WERI-Rb-1 (cell line): ENCODE results near the gene CLEC16A.

Experiments used
- DNase-seq: peaks from one replicate; pipeline ENCODE4 v3.0.0-alpha.2; 2020
- H3K27ac ChIP-seq: fragments of 250-450 bp; sonication (Bioruptor Pico); 2 replicates; pipeline ENCODE4 v1.5.1; 2020; ENCODE audit warnings: mild to moderate bottlenecking, moderate library complexity
- H3K27me3 ChIP-seq: fragments of 250-450 bp; sonication (Bioruptor Pico); 2 replicates; pipeline ENCODE4 v1.5.1; 2021; ENCODE audit warnings: mild to moderate bottlenecking, low read depth, moderate library complexity; ENCODE audit not compliant: insufficient read depth, severe bottlenecking
- H3K36me3 ChIP-seq: fragments of 250-450 bp; sonication (Bioruptor Pico); 2 replicates; pipeline ENCODE4 v1.5.1; 2020; ENCODE audit warnings: mild to moderate bottlenecking, moderate library complexity
- H3K4me3 ChIP-seq: 2 replicates; pipeline ENCODE4 v1.5.1; 2011; ENCODE audit warnings: low read depth, mild to moderate bottlenecking, control low read depth, low read length
- H3K9me3 ChIP-seq: fragments of 250-450 bp; sonication (Bioruptor Pico); 2 replicates; pipeline ENCODE4 v1.5.1; 2021; ENCODE audit warnings: mild to moderate bottlenecking, moderate library complexity; ENCODE audit not compliant: severe bottlenecking
- CTCF ChIP-seq: IDR thresholded peaks from 2 replicates; pipeline ENCODE4 v1.5.1; 2011; ENCODE audit warnings: low read depth, mild to moderate bottlenecking, control low read depth, inconsistent platforms, low read length

Gene CLEC16A

GRCh38 chr16:10933865-10934264 lies 10.5 kb upstream of the CLEC16A start:
- no peaks in the 10 kb centered on the region for H3K9me3 ChIP-seq
- peaks cover 14% of the 10 kb centered on the region for H3K36me3 ChIP-seq
- no peaks in the 10 kb centered on the region for H3K27me3 ChIP-seq
- no peak for TF ChIP-seq CTCF
- no peak overlapping the region for H3K27ac ChIP-seq
- H3K4me3 ChIP-seq = no peak overlapping the region
- no peak for DNase-seq

- DNase-seq = no peak
- Histone ChIP-seq H3K27ac (no peak overlapping the region), H3K4me3 (no peak overlapping the region), H3K27me3 (no peaks in the 10 kb centered on the region), H3K36me3 (peaks cover 20% of the 10 kb centered on the region), H3K9me3 (no peaks in the 10 kb centered on the region)
- no peak for TF ChIP-seq CTCF
Observed at GRCh38 chr16:10934325-10935107, 9.8 kb upstream of the CLEC16A start.

GRCh38 chr16:10935226-10935915 lies 9.0 kb upstream of the CLEC16A start:
- Histone ChIP-seq H3K4me3 (no peak overlapping the region), H3K27me3 (no peaks in the 10 kb centered on the region), H3K9me3 (no peaks in the 10 kb centered on the region), H3K36me3 (peaks cover 27% of the 10 kb centered on the region), H3K27ac (no peak overlapping the region)
- no peak for DNase-seq
- TF ChIP-seq CTCF = no peak

- DNase-seq = no peak
- Histone ChIP-seq H3K27me3 (no peaks in the 10 kb centered on the region), H3K4me3 (no peak overlapping the region), H3K9me3 (no peaks in the 10 kb centered on the region), H3K27ac (no peak overlapping the region), H3K36me3 (peaks cover 27% of the 10 kb centered on the region)
- TF ChIP-seq CTCF = no peak
Observed at GRCh38 chr16:10936272-10936984, 7.9 kb upstream of the CLEC16A start.

GRCh38 chr16:10937068-10937859 lies 7.1 kb upstream of the CLEC16A start:
- no peak for TF ChIP-seq CTCF
- Histone ChIP-seq H3K27me3 (no peaks in the 10 kb centered on the region), H3K27ac (no peak overlapping the region), H3K36me3 (peaks cover 27% of the 10 kb centered on the region), H3K4me3 (no peak overlapping the region), H3K9me3 (no peaks in the 10 kb centered on the region)
- no peak for DNase-seq
